Duodenal mucosa (tissue), 2 donors: ENCODE data around the gene BEX2.

ENCODE experiments used
- H3K27ac ChIP-seq: one replicate; pipeline ENCODE4 v1.7.0; 2013; ENCODE audit warnings: low read depth, low read length
- H3K27me3 ChIP-seq, 2 donors: one replicate each; pipeline ENCODE4 v1.7.0; 2013; ENCODE audit warnings: low read length in 2 of 2, control low read depth in 1 of 2; ENCODE audit not compliant: insufficient read depth in 2 of 2, control insufficient read depth in 1 of 2
- H3K36me3 ChIP-seq, 2 donors: one replicate each; pipeline ENCODE4 v1.7.0; 2013; ENCODE audit warnings: low read length in 2 of 2, control low read depth in 1 of 2; ENCODE audit not compliant: insufficient read depth in 2 of 2, control insufficient read depth in 1 of 2
- H3K4me1 ChIP-seq, 2 donors: one replicate each; pipeline ENCODE4 v1.7.0; 2013; ENCODE audit warnings: low read length in 2 of 2, control low read depth in 1 of 2; ENCODE audit not compliant: insufficient read depth in 2 of 2, control insufficient read depth in 1 of 2
- H3K4me3 ChIP-seq, 2 donors: one replicate each; pipeline ENCODE4 v1.7.0; 2013; ENCODE audit warnings: low read length in 2 of 2, low read depth in 1 of 2
- H3K9ac ChIP-seq, 2 donors: one replicate each; pipeline ENCODE4 v1.7.0; 2013; ENCODE audit warnings: low read length in 2 of 2, low read depth in 1 of 2
- H3K9me3 ChIP-seq, 2 donors: one replicate each; pipeline ENCODE4 v1.7.0; 2013; ENCODE audit warnings: low read length in 2 of 2, control low read depth in 1 of 2; ENCODE audit not compliant: control insufficient read depth in 1 of 2

Gene BEX2

GRCh38 chrX:103274284-103274683 is 36.5 kb downstream of the BEX2 start:
- H3K27ac ChIP-seq = no peak overlapping the region

More at GRCh38 chrX:103274284-103274683, 36.5 kb downstream of the BEX2 start:
- Histone ChIP-seq H3K4me1 (no peaks in the 10 kb centered on the region), H3K4me3 (no peak overlapping the region), H3K9ac (no peak overlapping the region), H3K27me3 (peaks cover 0 to 4% of the 10 kb centered on the region in 2 donors), H3K36me3 (no peaks in the 10 kb centered on the region), H3K9me3 (no peaks in the 10 kb centered on the region)
